ENCODE results near the gene CWH43. TPM values are rescaled to one million over a fixed set of nuclear protein-coding genes. Genes with fewer than 3 reads are reported as not detected.

The CWH43 gene
- total RNA-seq (not detected), polyA plus RNA-seq (not detected)

DNA sequence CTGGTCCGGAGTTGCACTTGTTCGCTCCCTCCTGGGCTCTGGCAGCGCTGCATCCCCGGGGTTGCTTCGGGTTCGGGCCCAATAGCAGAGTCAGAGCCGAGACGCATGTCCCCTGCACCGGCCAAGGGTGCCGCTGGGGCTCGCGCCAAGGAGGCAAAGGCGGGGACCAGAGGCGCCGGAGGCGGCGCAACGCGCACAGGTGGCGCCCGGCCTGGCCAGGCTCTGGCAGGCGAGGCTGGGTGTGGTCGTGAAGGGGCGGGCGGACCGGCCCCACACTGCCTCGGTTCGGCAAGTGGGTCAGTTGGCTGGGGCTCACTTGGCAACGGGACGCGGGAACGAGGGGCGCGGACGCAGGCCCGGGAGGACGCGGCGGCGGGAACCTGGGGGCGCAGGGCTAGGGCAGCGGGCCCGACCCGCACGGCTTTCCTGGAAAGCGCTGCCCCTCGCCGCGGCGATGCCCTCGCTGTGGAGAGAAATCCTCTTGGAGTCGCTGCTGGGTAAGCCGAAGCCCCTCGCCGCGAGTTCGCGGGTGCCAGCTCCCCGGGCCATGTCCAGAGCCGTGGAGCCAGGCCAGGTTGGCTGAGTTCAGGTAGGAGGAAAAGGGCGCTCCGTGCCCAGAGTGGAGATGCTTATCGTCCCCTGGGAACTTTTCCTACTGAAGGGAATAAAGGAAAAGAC, at the start of gene CWH43:
TSS of gene CWH43 (plus strand) at position 300 of the 678 bp plus-strand sequence. CDS start at position 455, 155 bp downstream.
- H3K4me1 Mint-ChIP-seq, result no peaks in the 10 kb centered on the region
- no peak within 1 kb of the TSS for H3K4me3 Mint-ChIP-seq
- no peaks in the 10 kb centered on the region for H3K36me3 Mint-ChIP-seq
- H3K4me1 ChIP-seq (ENCODE audit: control insufficient read depth, insufficient read depth, low read length, poor library complexity, severe bottlenecking), result no peaks in the 10 kb centered on the region
- no peak within 1 kb of the TSS for H3K27ac ChIP-seq (ENCODE audit: insufficient read depth, low read length, poor library complexity, severe bottlenecking)
- H3K27ac Mint-ChIP-seq, result no peak within 1 kb of the TSS
- H3K36me3 ChIP-seq (ENCODE audit: control insufficient read depth, insufficient read depth, low read length), result no peaks in the 10 kb centered on the region
- H3K9me3 ChIP-seq (ENCODE audit: control insufficient read depth in 2 of 2, low read length in 2 of 2), result no peaks in the 10 kb centered on the region
- H3K27me3 ChIP-seq (ENCODE audit: control insufficient read depth, insufficient read depth, low read length), result peaks cover 14% of the 10 kb centered on the region
- H3K27me3 Mint-ChIP-seq, result peaks cover 42% of the 10 kb centered on the region
- H3K4me3 ChIP-seq (ENCODE audit: low read depth, low read length), result no peak within 1 kb of the TSS
- H3K9me3 Mint-ChIP-seq, result peaks cover 0 to 6% (median 0%) of the 10 kb centered on the region in 7 donors
- DNase-seq (no peak), ATAC-seq (ENCODE audit: low read depth in 2 of 2) (no peak)

GRCh38 chr4:48937033-48937432, 49.0 kb upstream of the CWH43 start:
- no peak overlapping the region for H3K4me3 ChIP-seq (ENCODE audit: low read depth, low read length)
- peaks cover 6% of the 10 kb centered on the region for H3K27me3 Mint-ChIP-seq
- peaks cover 0 to 7% (median 0%) of the 10 kb centered on the region in 4 donors for H3K4me1 Mint-ChIP-seq
- peaks cover 0 to 7% of the 10 kb centered on the region in 2 experiments for H3K9me3 ChIP-seq (ENCODE audit: control insufficient read depth in 2 of 2, low read length in 2 of 2)
- no peak for ATAC-seq (ENCODE audit: low read depth in 2 of 2)
- peaks cover 0 to 5% (median 2%) of the 10 kb centered on the region in 7 donors for H3K9me3 Mint-ChIP-seq
- no peak overlapping the region for H3K27ac Mint-ChIP-seq
- no peaks in the 10 kb centered on the region for H3K36me3 ChIP-seq (ENCODE audit: control insufficient read depth, insufficient read depth, low read length)
- H3K36me3 Mint-ChIP-seq, result peaks cover 3% of the 10 kb centered on the region
- H3K4me1 ChIP-seq (ENCODE audit: control insufficient read depth, insufficient read depth, low read length, poor library complexity, severe bottlenecking), result no peaks in the 10 kb centered on the region
- H3K4me3 Mint-ChIP-seq, result no peak overlapping the region
- H3K27ac ChIP-seq (ENCODE audit: insufficient read depth, low read length, poor library complexity, severe bottlenecking), result no peak overlapping the region
- peaks cover 2% of the 10 kb centered on the region for H3K27me3 ChIP-seq (ENCODE audit: control insufficient read depth, insufficient read depth, low read length)
- DNase-seq, result no peak

- Histone ChIP-seq H3K4me1 (ENCODE audit: control insufficient read depth, insufficient read depth, low read length, poor library complexity, severe bottlenecking) (no peaks in the 10 kb centered on the region), H3K27me3 (ENCODE audit: control insufficient read depth, insufficient read depth, low read length) (peaks cover 2% of the 10 kb centered on the region), H3K27ac (ENCODE audit: insufficient read depth, low read length, poor library complexity, severe bottlenecking) (no peak overlapping the region), H3K9me3 (ENCODE audit: control insufficient read depth in 2 of 2, low read length in 2 of 2) (peaks cover 0 to 7% of the 10 kb centered on the region in 2 experiments), H3K36me3 (ENCODE audit: control insufficient read depth, insufficient read depth, low read length) (no peaks in the 10 kb centered on the region), H3K4me3 (ENCODE audit: low read depth, low read length) (no peak overlapping the region)
- no peak for DNase-seq
- Mint-ChIP-seq H3K27me3 (no peaks in the 10 kb centered on the region), H3K4me1 (peaks cover 0 to 6% (median 4%) of the 10 kb centered on the region in 4 donors), H3K9me3 (peaks cover 0 to 5% (median 2%) of the 10 kb centered on the region in 7 donors), H3K4me3 (no peak overlapping the region), H3K36me3 (peaks cover 3% of the 10 kb centered on the region), H3K27ac (no peak overlapping the region)
- no peak for ATAC-seq (ENCODE audit: low read depth in 2 of 2)
Observed at GRCh38 chr4:48938831-48939230, 47.2 kb upstream of the CWH43 start.

DNA sequence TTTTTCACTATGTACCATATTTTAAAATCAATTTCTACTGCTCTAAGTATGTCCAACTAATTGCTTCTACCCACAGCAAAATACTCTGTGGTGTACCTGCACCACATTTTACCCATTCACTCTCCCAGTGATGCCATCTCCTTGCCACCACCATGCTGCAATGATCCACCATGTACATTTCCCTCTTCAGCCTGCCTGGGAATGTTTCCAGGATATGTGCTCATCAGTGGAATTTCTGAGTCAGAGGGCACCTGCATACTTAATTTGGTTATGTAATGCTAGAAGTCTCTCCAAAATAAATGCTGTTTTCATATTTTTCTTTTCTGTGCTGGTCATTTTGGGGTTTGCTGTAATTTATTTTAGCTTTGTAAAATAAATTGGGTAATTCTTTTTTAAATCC, 46.3 kb upstream of the CWH43 start:
- H3K27ac ChIP-seq (ENCODE audit: insufficient read depth, low read length, poor library complexity, severe bottlenecking), result no peak overlapping the region
- no peak overlapping the region for H3K27ac Mint-ChIP-seq
- ATAC-seq (ENCODE audit: low read depth in 2 of 2) (no peak), DNase-seq (no peak)
- no peak overlapping the region for H3K4me3 Mint-ChIP-seq
- no peaks in the 10 kb centered on the region for H3K27me3 Mint-ChIP-seq
- H3K9me3 Mint-ChIP-seq, result peaks cover 0 to 5% (median 2%) of the 10 kb centered on the region in 7 donors
- peaks cover 3% of the 10 kb centered on the region for H3K36me3 Mint-ChIP-seq
- peaks cover 2% of the 10 kb centered on the region for H3K27me3 ChIP-seq (ENCODE audit: control insufficient read depth, insufficient read depth, low read length)
- H3K4me1 Mint-ChIP-seq, result peaks cover 0 to 13% (median 6%) of the 10 kb centered on the region in 4 donors
- no peak overlapping the region for H3K4me3 ChIP-seq (ENCODE audit: low read depth, low read length)
- no peaks in the 10 kb centered on the region for H3K36me3 ChIP-seq (ENCODE audit: control insufficient read depth, insufficient read depth, low read length)
- peaks cover 3% of the 10 kb centered on the region for H3K4me1 ChIP-seq (ENCODE audit: control insufficient read depth, insufficient read depth, low read length, poor library complexity, severe bottlenecking)
- peaks cover 0 to 7% of the 10 kb centered on the region in 2 experiments for H3K9me3 ChIP-seq (ENCODE audit: control insufficient read depth in 2 of 2, low read length in 2 of 2)

DNA sequence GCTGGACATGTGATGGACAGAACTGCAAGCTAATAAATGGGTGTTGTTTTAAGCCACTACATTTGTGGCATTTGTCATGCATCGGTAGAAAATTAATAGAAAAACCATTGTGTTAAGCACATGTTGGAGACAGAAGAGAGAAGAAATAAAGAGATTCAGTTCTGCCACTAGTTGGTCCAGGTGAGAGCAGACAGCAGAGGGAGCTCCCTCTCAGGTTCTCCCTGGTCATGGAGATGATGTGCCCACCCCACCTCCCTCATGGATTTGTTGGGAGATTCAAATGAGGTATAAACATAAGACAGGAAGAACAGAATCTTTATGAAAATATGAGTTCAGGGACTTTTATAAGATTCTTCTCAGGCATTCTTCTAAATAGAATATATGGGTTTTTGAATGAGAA, 42.7 kb upstream of the CWH43 start:
- H3K27me3 Mint-ChIP-seq, result peaks cover 10% of the 10 kb centered on the region
- ATAC-seq (ENCODE audit: low read depth in 2 of 2) (no peak), DNase-seq (no peak)
- H3K36me3 Mint-ChIP-seq, result no peaks in the 10 kb centered on the region
- H3K27ac Mint-ChIP-seq, result no peak overlapping the region
- Histone ChIP-seq H3K9me3 (ENCODE audit: control insufficient read depth in 2 of 2, low read length in 2 of 2) (peaks cover 0 to 3% of the 10 kb centered on the region in 2 experiments), H3K27me3 (ENCODE audit: control insufficient read depth, insufficient read depth, low read length) (peaks cover 5% of the 10 kb centered on the region), H3K4me3 (ENCODE audit: low read depth, low read length) (no peak overlapping the region), H3K36me3 (ENCODE audit: control insufficient read depth, insufficient read depth, low read length) (no peaks in the 10 kb centered on the region), H3K27ac (ENCODE audit: insufficient read depth, low read length, poor library complexity, severe bottlenecking) (no peak overlapping the region), H3K4me1 (ENCODE audit: control insufficient read depth, insufficient read depth, low read length, poor library complexity, severe bottlenecking) (peaks cover 7% of the 10 kb centered on the region)
- H3K4me1 Mint-ChIP-seq, result peaks cover 0 to 16% (median 7%) of the 10 kb centered on the region in 4 donors
- peaks cover 0 to 2% (median 0%) of the 10 kb centered on the region in 7 donors for H3K9me3 Mint-ChIP-seq
- no peak overlapping the region for H3K4me3 Mint-ChIP-seq

DNA sequence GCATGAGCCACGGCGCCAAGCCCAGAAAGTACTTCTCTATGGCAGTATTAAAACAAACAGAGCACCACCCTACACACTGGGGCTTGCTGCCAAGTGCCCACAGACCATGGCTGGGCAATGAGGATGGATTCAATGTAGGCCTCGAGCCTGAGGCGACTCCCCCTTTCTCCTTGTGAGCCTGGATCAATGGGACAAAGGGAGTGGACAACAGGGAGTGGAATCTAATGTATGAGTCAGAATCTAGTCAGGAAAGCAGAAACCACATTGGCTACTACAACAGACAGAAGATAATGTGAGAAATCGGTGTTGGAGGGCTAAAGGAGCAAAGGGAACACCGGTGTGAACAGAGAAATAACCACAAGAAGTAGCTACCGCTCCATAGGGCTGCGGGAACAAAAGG, 41.8 kb upstream of the CWH43 start:
- peaks cover 7% of the 10 kb centered on the region for H3K4me1 ChIP-seq (ENCODE audit: control insufficient read depth, insufficient read depth, low read length, poor library complexity, severe bottlenecking)
- H3K36me3 Mint-ChIP-seq, result no peaks in the 10 kb centered on the region
- H3K9me3 Mint-ChIP-seq, result peaks cover 0 to 2% (median 0%) of the 10 kb centered on the region in 7 donors
- ATAC-seq (ENCODE audit: low read depth in 2 of 2) (no peak), DNase-seq (no peak)
- no peaks in the 10 kb centered on the region for H3K9me3 ChIP-seq (ENCODE audit: control insufficient read depth in 2 of 2, low read length in 2 of 2)
- H3K27ac Mint-ChIP-seq, result no peak overlapping the region
- peak overlapping the region in 1 of 4 donors; percentile 7 for H3K4me3 Mint-ChIP-seq
- H3K4me1 Mint-ChIP-seq, result peaks cover 0 to 16% (median 7%) of the 10 kb centered on the region in 4 donors
- H3K27me3 ChIP-seq (ENCODE audit: control insufficient read depth, insufficient read depth, low read length), result peaks cover 5% of the 10 kb centered on the region
- H3K27me3 Mint-ChIP-seq, result peaks cover 10% of the 10 kb centered on the region
- H3K36me3 ChIP-seq (ENCODE audit: control insufficient read depth, insufficient read depth, low read length), result no peaks in the 10 kb centered on the region
- no peak overlapping the region for H3K27ac ChIP-seq (ENCODE audit: insufficient read depth, low read length, poor library complexity, severe bottlenecking)
- no peak overlapping the region for H3K4me3 ChIP-seq (ENCODE audit: low read depth, low read length)

- no peak overlapping the region for H3K27ac Mint-ChIP-seq
Observed at GRCh38 chr4:48944756-48945241, 41.3 kb upstream of the CWH43 start.

More at GRCh38 chr4:48944756-48945241, 41.3 kb upstream of the CWH43 start:
- H3K4me1 ChIP-seq (ENCODE audit: control insufficient read depth, insufficient read depth, low read length, poor library complexity, severe bottlenecking), result peaks cover 7% of the 10 kb centered on the region
- ATAC-seq (ENCODE audit: low read depth in 2 of 2) (no peak), DNase-seq (peak; percentile 1 to 65 (median 8))
- no peaks in the 10 kb centered on the region for H3K36me3 ChIP-seq (ENCODE audit: control insufficient read depth, insufficient read depth, low read length)
- no peak overlapping the region for H3K4me3 ChIP-seq (ENCODE audit: low read depth, low read length)
- Mint-ChIP-seq H3K36me3 (no peaks in the 10 kb centered on the region), H3K27me3 (peaks cover 10% of the 10 kb centered on the region), H3K4me3 (no peak overlapping the region), H3K4me1 (peaks cover 0 to 16% (median 7%) of the 10 kb centered on the region in 4 donors), H3K9me3 (peaks cover 0 to under 1% (median 0%) of the 10 kb centered on the region in 7 donors)
- H3K27ac ChIP-seq (ENCODE audit: insufficient read depth, low read length, poor library complexity, severe bottlenecking), result no peak overlapping the region
- H3K27me3 ChIP-seq (ENCODE audit: control insufficient read depth, insufficient read depth, low read length), result peaks cover 5% of the 10 kb centered on the region
- no peaks in the 10 kb centered on the region for H3K9me3 ChIP-seq (ENCODE audit: control insufficient read depth in 2 of 2, low read length in 2 of 2)
